Right lobe of liver (tissue), 6 donors: ENCODE results near the gene HDAC4. TPM values are rescaled to one million over a fixed set of nuclear protein-coding genes. Genes with fewer than 3 reads are reported as not detected.
A peak's percentile ranks its signal among the peaks of the same experiment; 100 is the strongest.

Source experiments
- ATAC-seq, 4 donors: fragments of 200-7000 bp; cut with Tn5 transposase; one replicate each; pipeline ENCODE4 v1.9.1; 2020; ENCODE audit warnings: mild to moderate bottlenecking in 4 of 4, moderate library complexity in 4 of 4
- DNase-seq, 3 donors: peaks; one replicate each; pipeline ENCODE4 v3.0.0-alpha.2; 2020
- H3K27ac ChIP-seq, 3 donors: fragments of 200-600 bp; one replicate each; pipeline ENCODE4 v1.8.0; 2022
- H3K27me3 ChIP-seq, 2 donors: fragments of 200-600 bp; one replicate each; pipeline ENCODE4 v1.8.0; 2022
- H3K36me3 ChIP-seq, 4 donors: fragments of 200-600 bp; sonication (generic) in 1 of 4; one replicate each; pipeline versions ENCODE4 v1.5.1 to v1.8.0; 2017 to 2022; ENCODE audit warnings: control low read depth in 1 of 4
- H3K4me1 ChIP-seq, 4 donors: fragments of 200-600 bp; sonication (generic) in 1 of 4; one replicate each; pipeline versions ENCODE4 v1.5.1 to v1.8.0; 2017 to 2022; ENCODE audit warnings: control low read depth in 1 of 4
- H3K4me3 ChIP-seq, 3 donors: fragments of 200-600 bp; one replicate each; pipeline ENCODE4 v1.8.0; 2022
- H3K9me3 ChIP-seq, 4 donors: fragments of 200-600 bp; sonication (generic) in 1 of 4; one replicate each; pipeline versions ENCODE4 v1.5.1 to v1.8.0; 2017 to 2022; ENCODE audit warnings: control low read depth in 1 of 4
- POLR2A ChIP-seq: fragments of 450-650 bp; IDR thresholded peaks from one replicate; pipeline ENCODE4 v1.6.1; 2017; ENCODE audit warnings: antibody characterized with exemption, mild to moderate bottlenecking
- WGBS: methylation state at CpG from one replicate; pipeline ENCODE4 v1.1.6; 2018; ENCODE audit warnings: low coverage, low lambda C conversion rate; ENCODE audit not compliant: insufficient coverage; ENCODE audit errors: missing lambda C conversion rate; 5-methylcytosine and 5-hydroxymethylcytosine counted together
- intact Hi-C, 2 donors: fragments of 100-400 bp; cut with DNase I; formaldehyde crosslinking; loops; one replicate each; pipeline versions ENCODE4 v1.11.2 to v1.14.1; 2022
- total RNA-seq, 6 experiments: library from RNA; depleted of rRNA in 2 of 6; stranded (reverse); fragments of >200 nt in 2 of 6; fragmentation: NEBNext Ultra II Directional in 3 of 6; extraction: Animal tissue kit (Norgen Biotek cat#: 25700) in 3 of 6; gene quantifications; one replicate each; pipeline versions ENCODE4 v1.1.0 to v1.2.4, GENCODE V29; 2016 to 2023
- TF ChIP-seq, protein P1 (sequence below), 4 donors: fragments of 200-600 bp in 3 of 4; fragments of 450-650 bp in 1 of 4; IDR thresholded peaks; one replicate each; pipeline versions ENCODE4 v1.5.1 to v1.8.0; 2016 to 2022; ENCODE audit warnings: antibody characterized with exemption in 4 of 4, mild to moderate bottlenecking in 2 of 4
- donor health status: DM: no; HTN: yes; CAD: no.
- donor health status: DM: no; HTN: no; CAD: no.
- donor health status: DM: no; HTN: no; CAD: no.
- donor health status: DM: no; HTN: yes; CAD: no.
- donor health status: DM: no; HTN: yes; CAD: no.

The HDAC4 gene
- total RNA-seq, 6 experiments from 2014 or later: 8.9 to 22.4 (median 14.7) TPM

DNA sequence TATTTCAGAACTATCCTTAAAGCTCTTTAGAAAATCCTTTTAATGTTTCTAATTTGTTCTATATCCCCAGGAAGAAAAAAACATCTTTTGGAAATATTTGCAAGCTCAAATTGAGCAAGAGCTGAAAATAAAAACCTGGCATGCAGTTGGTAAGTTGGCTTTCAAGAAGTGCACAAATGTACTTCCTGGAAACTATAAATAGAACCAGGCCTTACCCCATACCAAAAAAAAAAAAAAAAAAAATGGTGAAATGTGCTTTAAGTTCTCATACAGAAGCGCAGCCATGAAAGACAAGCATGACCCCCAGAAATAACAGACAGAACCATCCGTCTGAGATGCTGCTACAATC, 178.5 kb downstream of the HDAC4 start:
- H3K4me1 ChIP-seq: peaks cover 0 to 52% (median 30%) of the 10 kb centered on the region in 4 donors
- peak overlapping the region; percentile 71 to 79 (median 78) for H3K27ac ChIP-seq
- H3K9me3 ChIP-seq: no peaks in the 10 kb centered on the region
- H3K36me3 ChIP-seq: no peaks in the 10 kb centered on the region
- TF ChIP-seq POLR2A: no peak
- TF ChIP-seq, protein P1, sequence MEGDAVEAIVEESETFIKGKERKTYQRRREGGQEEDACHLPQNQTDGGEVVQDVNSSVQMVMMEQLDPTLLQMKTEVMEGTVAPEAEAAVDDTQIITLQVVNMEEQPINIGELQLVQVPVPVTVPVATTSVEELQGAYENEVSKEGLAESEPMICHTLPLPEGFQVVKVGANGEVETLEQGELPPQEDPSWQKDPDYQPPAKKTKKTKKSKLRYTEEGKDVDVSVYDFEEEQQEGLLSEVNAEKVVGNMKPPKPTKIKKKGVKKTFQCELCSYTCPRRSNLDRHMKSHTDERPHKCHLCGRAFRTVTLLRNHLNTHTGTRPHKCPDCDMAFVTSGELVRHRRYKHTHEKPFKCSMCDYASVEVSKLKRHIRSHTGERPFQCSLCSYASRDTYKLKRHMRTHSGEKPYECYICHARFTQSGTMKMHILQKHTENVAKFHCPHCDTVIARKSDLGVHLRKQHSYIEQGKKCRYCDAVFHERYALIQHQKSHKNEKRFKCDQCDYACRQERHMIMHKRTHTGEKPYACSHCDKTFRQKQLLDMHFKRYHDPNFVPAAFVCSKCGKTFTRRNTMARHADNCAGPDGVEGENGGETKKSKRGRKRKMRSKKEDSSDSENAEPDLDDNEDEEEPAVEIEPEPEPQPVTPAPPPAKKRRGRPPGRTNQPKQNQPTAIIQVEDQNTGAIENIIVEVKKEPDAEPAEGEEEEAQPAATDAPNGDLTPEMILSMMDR (IDR thresholded peaks at IDR 0.05): no peak
- intact Hi-C loops: no loop called here
- DNase-seq (peak in 1 of 3 donors; percentile 14), ATAC-seq (peak in 3 of 4 donors; percentile 6 to 19 (median 11))
- no peak overlapping the region for H3K4me3 ChIP-seq
- WGBS: 0% methylated on average over 2 of the region's 2 CpGs
- H3K27me3 ChIP-seq: no peaks in the 10 kb centered on the region

DNA sequence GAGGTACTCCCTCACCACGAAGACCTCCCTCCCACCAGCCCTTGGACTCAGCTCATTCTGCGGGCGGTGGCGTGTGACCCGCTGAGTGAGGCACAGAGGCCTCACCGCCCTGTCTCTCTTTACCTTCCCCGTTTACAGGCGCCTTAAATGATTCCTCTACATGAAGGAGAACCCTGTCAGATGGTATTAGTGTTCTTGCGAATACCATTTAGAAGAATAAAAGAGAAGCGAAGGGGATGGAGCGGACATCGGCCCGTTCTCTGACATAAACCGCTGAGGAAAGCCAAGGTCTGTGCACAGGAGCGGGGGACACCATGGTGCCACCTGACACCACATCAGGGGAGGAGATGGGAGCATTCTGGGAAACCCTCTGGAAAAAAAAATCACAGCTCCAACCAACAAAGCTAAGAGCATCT, 179.8 kb downstream of the HDAC4 start:
- no peaks in the 10 kb centered on the region for H3K36me3 ChIP-seq
- no peaks in the 10 kb centered on the region for H3K9me3 ChIP-seq
- H3K4me1 ChIP-seq: peaks cover 0 to 40% (median 23%) of the 10 kb centered on the region in 4 donors
- no peak overlapping the region for H3K4me3 ChIP-seq
- TF ChIP-seq, protein P1 (IDR thresholded peaks at IDR 0.05): no peak
- TF ChIP-seq POLR2A: no peak
- peak in 1 of 3 donors; percentile 41 for DNase-seq
- H3K27me3 ChIP-seq: no peaks in the 10 kb centered on the region
- peak overlapping the region in 1 of 3 donors; percentile 50 for H3K27ac ChIP-seq
- WGBS: 91% methylated on average over 10 of the region's 15 CpGs
- intact Hi-C loops: no loop called here
- no peak for ATAC-seq

DNA sequence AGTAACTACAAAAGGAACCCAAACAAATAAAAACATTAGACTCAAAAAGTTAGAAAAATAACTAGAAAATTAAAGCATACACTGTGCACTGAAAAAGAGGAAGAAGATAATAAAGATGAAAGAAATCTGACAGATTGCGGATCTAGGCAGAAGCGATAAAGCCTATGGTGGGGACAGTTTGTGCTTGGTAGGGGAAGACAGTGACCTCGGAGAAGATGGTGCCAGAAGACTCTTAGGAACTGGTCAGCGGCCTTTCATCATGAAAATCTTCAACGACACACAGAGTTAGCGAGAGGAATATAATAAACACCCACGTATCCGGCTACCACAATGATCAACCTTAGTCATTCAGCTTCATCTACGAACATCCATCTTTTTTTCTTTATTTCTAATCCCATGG, 180.5 kb downstream of the HDAC4 start:
- no peaks in the 10 kb centered on the region for H3K36me3 ChIP-seq
- H3K4me1 ChIP-seq: peaks cover 0 to 39% (median 21%) of the 10 kb centered on the region in 4 donors
- ATAC-seq (no peak), DNase-seq (no peak)
- no peaks in the 10 kb centered on the region for H3K27me3 ChIP-seq
- H3K4me3 ChIP-seq: no peak overlapping the region
- H3K27ac ChIP-seq: no peak overlapping the region
- TF ChIP-seq, protein P1 (IDR thresholded peaks at IDR 0.05): no peak
- TF ChIP-seq POLR2A: no peak
- intact Hi-C loops: no loop called here
- H3K9me3 ChIP-seq: no peaks in the 10 kb centered on the region
- WGBS: 76% methylated on average over 5 of the region's 9 CpGs

DNA sequence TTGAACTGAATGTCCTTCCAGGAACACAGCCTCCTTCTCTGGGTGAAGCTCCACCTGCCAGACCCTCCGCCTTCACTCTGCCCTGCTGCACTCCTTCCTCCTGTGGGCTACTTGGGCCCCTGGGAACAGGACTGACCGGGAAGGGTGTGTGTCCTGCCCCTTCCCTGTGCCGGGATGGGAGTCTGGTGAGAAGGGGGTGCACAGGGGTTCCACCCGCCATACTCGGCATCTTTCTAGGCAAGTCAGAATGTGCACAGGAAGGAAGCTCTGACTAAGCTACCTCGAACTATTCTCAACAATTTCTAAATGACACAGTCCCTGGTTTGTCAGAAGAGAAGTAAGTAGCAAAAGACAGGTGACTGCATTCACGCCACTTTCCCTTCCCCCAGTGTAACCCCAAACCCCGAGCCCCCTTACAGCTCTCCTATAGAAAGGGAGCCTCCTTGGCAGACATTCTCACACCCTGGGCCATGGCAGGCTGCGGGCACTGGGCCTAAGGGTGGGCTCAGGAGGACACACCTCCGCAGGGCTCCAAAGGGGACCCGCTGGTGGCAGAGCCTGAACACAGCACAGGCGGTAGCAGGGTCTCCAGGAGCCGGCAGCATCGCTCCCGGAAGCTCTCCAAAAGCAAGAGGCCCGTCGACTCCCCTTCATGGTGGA, 184.1 kb downstream of the HDAC4 start:
- Histone ChIP-seq H3K27me3 (no peaks in the 10 kb centered on the region), H3K36me3 (no peaks in the 10 kb centered on the region), H3K9me3 (no peaks in the 10 kb centered on the region), H3K27ac (no peak overlapping the region), H3K4me3 (no peak overlapping the region), H3K4me1 (peaks cover 0 to 10% (median 4%) of the 10 kb centered on the region in 4 donors)
- 78% methylated on average over 8 of the region's 17 CpGs for WGBS
- no peak for TF ChIP-seq POLR2A
- TF ChIP-seq, protein P1 (IDR thresholded peaks at IDR 0.05): no peak
- intact Hi-C loops: no loop called here
- ATAC-seq: peak in 1 of 4 donors; percentile 21
- peak in 1 of 3 donors; percentile 44 for DNase-seq
